WI38 (cell line): ENCODE results near the gene TPO.

Experiments
- H3K4me3 ChIP-seq: 2 replicates; pipeline ENCODE4 v1.5.1; 2011; ENCODE audit warnings: low read depth, mild to moderate bottlenecking, control low read depth, low read length
- TF ChIP-seq, protein P1 (sequence below): IDR thresholded peaks from 2 replicates; pipeline ENCODE4 v1.5.1; 2012; ENCODE audit warnings: low read depth, mild to moderate bottlenecking, control low read depth, low read length

The TPO gene

DNA sequence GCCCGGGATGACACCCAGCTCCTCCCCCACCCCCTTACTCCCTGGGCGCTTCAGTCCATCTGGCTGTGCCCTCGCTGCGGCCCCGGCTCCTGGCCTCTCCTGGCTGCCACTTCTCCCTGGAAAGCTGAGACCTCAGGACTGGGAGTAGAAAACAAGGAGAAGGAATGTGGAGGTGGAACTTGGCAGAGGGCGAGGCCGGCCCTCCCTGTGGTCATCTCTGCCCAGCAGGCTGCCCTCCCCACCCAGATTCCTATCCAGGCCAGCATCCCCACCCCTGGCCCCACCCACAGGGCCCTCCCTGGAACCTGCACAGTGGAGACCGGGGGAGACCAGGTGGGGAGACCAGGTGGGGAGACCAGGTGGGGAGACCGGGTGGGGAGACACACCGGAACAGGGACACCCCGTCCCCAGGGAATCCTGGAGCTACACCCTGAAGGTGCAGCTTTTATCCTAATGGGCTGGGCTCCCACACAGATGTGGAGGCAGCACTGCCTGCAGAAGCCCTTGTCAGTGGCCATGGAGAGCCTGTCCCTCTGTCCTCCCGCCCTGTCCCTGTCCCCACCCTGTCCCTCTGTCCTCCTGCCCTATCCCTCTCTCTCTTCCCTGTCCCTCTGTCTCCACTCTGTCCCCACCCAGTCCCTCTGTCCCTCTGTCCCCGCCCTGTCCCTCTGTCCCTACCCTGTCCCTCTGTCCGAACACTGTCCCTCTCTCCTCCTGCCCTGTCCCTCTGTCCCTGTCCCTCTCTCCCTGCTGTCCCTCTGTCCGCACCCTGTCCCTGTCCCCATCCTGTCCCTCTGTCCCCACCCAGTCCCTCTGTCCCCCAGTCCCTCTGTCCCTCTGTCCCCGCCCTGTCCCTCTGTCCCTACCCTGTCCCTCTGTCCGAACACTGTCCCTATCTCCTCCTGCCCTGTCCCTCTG is 173.9 kb downstream of the TPO start:
- no peak overlapping the region for H3K4me3 ChIP-seq

DNA sequence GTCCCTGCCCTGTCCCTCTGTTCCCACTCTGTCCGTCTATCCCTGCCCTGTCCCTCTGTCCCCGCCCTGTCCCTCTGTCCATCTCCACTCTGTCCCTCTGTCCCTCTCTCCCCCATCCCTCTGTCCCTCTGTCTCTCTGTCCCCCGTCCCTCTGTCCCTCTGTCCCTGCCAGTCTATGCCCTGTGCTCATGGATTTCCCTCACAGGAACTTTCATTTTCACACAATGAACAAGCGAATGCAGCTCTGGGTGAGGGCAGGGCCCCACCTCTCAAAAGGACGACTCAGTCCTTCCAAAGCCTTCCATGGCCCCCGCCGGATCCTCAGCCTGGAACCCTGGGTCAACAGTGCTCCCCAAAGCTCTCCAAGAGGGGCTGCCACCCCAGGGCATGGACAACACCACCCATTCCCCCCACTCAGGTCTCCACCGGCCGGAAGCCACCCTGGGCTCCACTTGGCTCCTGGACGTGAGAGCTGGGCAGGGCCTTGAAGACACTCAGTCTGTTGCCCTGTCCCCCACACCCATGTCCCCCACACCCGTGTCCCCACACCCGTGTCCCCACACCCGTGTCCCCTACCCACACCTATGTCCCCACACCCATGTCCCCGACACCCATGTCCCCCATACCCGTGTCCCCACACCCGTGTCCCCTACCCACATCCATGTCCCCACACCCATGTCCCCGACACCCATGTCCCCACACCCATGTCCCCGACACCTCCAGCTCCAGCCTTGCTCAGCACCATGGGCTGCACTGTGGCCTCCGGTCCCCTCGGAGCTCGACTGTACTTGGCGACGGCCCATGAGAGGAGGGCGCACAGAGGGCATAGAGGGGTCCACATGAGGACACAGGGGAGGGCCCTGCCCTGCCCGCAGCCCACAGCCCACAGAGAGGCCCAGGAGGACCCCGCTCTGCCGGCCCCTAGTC is 175.1 kb downstream of the TPO start:
- TF ChIP-seq, protein P1, sequence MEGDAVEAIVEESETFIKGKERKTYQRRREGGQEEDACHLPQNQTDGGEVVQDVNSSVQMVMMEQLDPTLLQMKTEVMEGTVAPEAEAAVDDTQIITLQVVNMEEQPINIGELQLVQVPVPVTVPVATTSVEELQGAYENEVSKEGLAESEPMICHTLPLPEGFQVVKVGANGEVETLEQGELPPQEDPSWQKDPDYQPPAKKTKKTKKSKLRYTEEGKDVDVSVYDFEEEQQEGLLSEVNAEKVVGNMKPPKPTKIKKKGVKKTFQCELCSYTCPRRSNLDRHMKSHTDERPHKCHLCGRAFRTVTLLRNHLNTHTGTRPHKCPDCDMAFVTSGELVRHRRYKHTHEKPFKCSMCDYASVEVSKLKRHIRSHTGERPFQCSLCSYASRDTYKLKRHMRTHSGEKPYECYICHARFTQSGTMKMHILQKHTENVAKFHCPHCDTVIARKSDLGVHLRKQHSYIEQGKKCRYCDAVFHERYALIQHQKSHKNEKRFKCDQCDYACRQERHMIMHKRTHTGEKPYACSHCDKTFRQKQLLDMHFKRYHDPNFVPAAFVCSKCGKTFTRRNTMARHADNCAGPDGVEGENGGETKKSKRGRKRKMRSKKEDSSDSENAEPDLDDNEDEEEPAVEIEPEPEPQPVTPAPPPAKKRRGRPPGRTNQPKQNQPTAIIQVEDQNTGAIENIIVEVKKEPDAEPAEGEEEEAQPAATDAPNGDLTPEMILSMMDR, result no peak
- no peak overlapping the region for H3K4me3 ChIP-seq

More for the DNA sequence above, 173.9 kb downstream of the TPO start:
- TF ChIP-seq, protein P1, result no peak

DNA sequence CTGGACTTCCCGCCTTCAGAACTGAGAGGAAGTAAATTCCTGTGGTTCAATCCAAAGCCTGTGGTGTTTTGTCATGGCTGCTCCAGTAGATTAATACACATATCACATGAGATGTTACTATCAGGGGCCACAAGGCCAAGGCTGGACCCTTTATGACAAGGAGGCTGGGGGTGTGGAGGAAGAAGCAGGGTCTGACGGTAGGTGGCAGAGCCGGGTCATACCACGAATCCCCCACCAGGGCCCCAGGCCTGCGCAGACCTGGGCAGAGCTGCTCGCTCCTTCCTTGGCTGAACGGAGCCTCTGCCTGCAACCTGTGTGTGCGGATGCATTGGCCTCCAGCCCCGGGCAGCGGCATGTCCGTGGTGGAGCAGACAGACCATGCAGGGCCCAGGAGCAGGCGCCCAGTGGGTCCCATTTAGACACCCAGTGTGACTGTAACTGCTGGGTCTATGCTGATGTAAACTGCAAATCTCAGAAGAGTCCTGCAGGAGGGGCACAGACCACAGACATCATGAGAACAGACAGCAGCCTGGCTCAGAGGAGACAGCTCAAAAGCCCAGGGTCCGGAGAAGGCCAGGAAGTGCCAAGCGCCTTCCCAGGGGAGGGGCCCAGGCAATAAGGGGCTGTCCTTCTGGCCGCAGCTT is 175.8 kb downstream of the TPO start:
- H3K4me3 ChIP-seq, result no peak overlapping the region
- TF ChIP-seq, protein P1, result peak; percentile 7

DNA sequence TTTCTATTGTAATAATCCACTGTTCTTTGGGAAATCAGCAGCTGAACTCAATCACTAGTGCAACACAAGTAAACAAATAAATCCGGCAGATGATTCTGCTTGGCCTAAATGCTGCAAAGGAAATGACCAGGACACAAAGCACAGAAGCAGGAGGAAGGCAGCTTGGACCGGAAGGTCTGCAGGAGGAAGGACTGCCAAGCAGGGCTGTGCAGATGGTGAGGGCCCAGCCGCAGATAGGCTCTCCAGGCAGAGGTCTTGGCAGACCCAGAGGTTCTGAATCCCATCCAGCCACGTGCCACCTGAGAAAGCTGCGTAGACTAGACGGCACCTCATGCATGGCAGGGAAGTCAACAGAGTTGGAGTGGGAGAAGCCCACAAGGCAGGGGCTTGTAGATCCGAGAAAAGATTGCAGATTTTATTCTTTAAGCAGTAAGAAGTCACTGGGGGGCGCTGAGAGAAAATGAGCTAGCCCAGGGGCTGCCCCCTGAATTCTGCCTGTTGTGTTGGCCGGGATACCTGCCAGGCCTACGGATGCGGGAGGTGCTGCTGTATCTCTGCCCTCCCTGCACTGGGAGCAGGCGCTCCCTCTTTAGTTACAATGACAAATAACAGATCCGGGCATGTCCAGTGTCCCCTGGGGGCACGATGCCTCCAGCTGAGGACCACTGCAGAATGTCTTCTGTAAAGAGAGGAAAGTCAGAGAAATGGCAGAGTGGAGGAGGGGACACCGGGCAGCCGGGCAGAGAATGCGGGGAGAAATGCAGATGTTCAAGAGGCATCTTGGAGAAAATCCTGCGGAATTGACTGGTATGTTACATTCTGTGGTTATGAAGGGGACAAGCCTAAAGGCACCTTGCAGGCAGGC is 177.6 kb downstream of the TPO start:
- TF ChIP-seq, protein P1, result no peak
- H3K4me3 ChIP-seq, result no peak overlapping the region

DNA sequence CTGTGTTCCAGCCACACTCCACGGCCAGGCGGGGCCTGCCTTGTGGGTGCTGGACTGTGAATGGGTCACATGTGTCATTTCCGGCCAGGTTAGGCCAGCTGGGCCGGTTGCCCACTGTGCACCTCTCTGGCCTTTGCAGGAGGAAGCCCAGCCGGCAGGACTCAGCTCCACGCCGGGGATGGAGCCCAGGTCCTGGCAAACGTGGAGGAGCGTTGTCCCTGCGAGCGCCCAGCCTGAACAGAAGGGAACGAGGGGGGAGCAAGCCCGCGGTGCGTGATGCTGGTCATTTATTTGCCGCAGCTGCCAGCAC is 178.2 kb downstream of the TPO start:
- no peak overlapping the region for H3K4me3 ChIP-seq
- TF ChIP-seq, protein P1, result no peak
